GM10266 (cell line): Measurements from ENCODE around the gene PAN3.

ENCODE experiments used
- DNase-seq: peaks from one replicate; pipeline ENCODE4 v3.0.0; 2012; ENCODE audit errors: extremely low spot score
- TF ChIP-seq, protein P1 (sequence below): IDR thresholded peaks from 2 replicates; pipeline ENCODE4 v1.5.1; 2012; ENCODE audit warnings: mild to moderate bottlenecking, low read depth; ENCODE audit not compliant: control insufficient read depth, insufficient read depth; ENCODE audit errors: missing control alignments

PAN3 gene, protein sequence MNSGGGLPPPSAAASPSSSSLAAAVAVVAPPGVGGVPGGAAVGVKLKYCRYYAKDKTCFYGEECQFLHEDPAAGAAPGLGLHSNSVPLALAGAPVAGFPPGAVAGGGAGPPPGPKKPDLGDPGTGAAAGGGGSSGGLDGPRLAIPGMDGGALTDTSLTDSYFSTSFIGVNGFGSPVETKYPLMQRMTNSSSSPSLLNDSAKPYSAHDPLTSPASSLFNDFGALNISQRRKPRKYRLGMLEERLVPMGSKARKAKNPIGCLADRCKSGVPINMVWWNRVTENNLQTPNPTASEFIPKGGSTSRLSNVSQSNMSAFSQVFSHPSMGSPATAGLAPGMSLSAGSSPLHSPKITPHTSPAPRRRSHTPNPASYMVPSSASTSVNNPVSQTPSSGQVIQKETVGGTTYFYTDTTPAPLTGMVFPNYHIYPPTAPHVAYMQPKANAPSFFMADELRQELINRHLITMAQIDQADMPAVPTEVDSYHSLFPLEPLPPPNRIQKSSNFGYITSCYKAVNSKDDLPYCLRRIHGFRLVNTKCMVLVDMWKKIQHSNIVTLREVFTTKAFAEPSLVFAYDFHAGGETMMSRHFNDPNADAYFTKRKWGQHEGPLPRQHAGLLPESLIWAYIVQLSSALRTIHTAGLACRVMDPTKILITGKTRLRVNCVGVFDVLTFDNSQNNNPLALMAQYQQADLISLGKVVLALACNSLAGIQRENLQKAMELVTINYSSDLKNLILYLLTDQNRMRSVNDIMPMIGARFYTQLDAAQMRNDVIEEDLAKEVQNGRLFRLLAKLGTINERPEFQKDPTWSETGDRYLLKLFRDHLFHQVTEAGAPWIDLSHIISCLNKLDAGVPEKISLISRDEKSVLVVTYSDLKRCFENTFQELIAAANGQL

DNA sequence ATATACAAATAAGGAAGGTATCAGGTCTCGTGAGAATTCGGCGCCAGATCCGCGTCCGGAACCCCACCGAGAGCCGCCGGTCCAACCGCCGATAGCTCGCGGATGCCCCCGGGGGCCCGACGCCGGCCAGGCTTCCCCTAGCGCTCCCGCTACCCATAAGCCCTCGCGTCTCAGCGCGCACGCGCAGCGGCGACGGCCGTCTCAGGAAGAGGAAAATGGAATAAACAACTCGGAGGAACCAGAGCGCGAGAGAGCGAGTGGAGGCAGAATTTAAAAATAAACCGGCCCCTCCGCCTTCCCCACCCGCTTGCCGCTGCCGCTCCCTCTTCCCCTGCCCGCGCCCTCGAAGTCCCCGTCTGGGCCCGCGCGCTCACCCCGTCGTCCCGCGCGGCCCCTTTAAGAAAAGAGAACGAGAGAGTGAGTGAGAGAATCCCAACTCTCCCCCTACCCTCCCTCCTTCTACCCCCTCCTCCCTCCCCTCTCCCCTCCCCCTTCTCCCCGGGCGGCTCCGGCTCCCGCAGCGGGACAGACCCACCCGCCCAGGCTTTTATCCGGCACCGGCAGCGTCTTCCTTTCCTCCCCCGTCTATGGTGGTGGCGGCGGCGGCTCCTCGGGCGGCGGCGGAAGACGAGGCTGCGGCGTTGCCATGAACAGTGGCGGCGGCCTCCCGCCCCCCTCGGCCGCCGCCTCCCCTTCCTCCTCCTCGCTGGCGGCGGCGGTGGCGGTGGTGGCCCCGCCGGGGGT, at the start of gene PAN3:
Gene PAN3 (plus strand): TSS at position 534 of the 744 bp plus-strand sequence. CDS start 113 bp downstream, at position 647.
- TF ChIP-seq, protein P1, sequence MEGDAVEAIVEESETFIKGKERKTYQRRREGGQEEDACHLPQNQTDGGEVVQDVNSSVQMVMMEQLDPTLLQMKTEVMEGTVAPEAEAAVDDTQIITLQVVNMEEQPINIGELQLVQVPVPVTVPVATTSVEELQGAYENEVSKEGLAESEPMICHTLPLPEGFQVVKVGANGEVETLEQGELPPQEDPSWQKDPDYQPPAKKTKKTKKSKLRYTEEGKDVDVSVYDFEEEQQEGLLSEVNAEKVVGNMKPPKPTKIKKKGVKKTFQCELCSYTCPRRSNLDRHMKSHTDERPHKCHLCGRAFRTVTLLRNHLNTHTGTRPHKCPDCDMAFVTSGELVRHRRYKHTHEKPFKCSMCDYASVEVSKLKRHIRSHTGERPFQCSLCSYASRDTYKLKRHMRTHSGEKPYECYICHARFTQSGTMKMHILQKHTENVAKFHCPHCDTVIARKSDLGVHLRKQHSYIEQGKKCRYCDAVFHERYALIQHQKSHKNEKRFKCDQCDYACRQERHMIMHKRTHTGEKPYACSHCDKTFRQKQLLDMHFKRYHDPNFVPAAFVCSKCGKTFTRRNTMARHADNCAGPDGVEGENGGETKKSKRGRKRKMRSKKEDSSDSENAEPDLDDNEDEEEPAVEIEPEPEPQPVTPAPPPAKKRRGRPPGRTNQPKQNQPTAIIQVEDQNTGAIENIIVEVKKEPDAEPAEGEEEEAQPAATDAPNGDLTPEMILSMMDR = peak; percentile 22
- DNase-seq = peak; percentile 88

DNA sequence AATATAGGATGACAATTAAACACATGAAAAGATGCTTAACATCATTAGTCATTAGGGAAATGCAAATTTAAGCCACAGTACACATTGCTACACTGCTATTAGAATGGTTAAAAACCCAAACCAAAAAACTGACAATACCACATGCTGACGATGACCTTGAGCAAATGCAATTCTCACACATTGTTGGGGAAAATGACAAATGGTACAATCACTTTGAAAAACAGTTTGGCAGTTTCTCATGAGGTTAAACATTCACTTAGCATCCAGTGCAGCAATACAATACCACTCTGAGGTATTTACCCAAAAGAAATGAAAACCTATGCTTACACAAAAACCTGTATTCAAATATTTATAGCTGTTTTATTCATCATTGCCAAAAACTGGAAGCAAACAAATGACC, 49.3 kb upstream of the PAN3 start:
- TF ChIP-seq, protein P1 = no peak
- DNase-seq = no peak

- TF ChIP-seq, protein P1 = no peak
- no peak for DNase-seq
These were observed 45.9 kb upstream of the PAN3 start for GRCh38 chr13:28092431-28092830.

GRCh38 chr13:28093881-28094280, 44.5 kb upstream of the PAN3 start:
- TF ChIP-seq, protein P1 = no peak

DNA sequence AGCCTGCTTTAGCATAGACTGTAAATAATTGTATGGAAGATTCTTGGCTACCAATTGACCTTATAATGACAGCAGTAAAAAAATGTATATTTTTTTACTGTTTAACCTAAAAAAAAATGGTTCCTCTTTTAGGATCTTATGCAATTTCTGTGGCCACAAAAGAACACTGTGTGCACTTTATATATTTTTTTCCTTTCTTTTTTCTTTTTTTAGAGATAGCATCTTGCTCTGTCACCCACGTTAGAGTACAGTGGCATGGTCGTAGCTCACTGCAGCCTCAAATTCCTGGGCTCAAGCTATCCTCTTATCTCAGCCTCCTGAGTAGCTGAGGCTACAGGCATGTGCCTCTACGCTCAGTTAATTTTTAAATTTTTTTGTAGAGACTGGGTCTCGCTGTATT, 44.0 kb upstream of the PAN3 start:
- TF ChIP-seq, protein P1 = no peak
- no peak for DNase-seq

More at GRCh38 chr13:28093881-28094280, 44.5 kb upstream of the PAN3 start:
- no peak for DNase-seq

DNA sequence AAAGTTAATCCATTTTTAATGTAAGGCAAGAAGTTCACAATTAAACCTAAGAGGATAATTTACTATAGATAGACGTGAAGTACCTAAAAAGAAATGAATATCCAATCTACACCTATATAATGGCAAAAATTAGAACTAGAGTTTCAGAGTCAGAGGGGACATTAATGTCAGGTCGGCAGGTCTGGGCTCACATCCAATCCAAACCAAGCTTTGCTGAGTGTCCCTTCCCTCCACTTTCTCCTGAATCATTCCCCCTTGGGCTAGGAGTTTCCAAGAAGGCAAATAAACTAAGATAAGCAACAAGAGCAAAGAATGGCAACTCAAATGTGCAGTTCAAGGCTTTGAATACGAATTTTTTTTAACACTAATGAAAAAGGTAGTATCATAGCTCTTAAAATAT, 40.8 kb upstream of the PAN3 start:
- TF ChIP-seq, protein P1 = no peak
- no peak for DNase-seq
